HG03520 (cell line): ENCODE data around the gene ELANE.

Experiments used
- ATAC-seq: cut with Tn5 transposase; IDR thresholded peaks from one replicate; pipeline ENCODE4 v1.9.1; 2021; ENCODE audit warnings: mild to moderate bottlenecking, moderate library complexity; ENCODE audit not compliant: unreplicated experiment

ELANE gene

DNA sequence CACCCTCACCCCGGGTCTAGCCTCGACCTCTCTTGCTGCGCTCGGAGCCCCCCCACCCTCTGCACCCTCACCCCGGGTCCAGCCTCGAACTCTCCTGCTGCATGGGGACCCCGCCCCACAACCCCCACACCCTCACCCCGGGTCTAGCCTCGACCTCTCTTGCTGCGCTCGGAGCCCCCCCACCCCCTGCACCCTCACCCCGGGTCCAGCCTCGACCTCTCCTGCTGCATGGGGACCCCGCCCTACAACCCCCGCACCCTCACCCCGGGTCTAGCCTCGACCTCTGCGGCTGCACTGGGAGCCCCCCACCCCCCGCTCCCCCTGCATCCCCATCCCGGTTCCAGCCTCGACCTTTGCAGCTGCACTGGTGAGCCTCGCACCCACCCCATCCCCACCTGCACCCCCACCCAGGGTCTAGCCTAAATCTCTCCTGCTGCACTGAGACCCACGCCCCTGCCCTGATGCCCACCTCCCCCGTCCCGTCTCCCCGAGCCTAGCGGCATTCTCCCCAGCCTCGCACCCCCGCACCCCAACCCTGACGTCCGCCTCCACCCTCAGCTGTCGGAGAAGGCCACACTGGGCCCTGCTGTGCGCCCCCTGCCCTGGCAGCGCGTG lies 9.1 kb downstream of the ELANE start:
- no peak for ATAC-seq

GRCh38 chr19:861756-862580 lies 9.9 kb downstream of the ELANE start:
- no peak for ATAC-seq

DNA sequence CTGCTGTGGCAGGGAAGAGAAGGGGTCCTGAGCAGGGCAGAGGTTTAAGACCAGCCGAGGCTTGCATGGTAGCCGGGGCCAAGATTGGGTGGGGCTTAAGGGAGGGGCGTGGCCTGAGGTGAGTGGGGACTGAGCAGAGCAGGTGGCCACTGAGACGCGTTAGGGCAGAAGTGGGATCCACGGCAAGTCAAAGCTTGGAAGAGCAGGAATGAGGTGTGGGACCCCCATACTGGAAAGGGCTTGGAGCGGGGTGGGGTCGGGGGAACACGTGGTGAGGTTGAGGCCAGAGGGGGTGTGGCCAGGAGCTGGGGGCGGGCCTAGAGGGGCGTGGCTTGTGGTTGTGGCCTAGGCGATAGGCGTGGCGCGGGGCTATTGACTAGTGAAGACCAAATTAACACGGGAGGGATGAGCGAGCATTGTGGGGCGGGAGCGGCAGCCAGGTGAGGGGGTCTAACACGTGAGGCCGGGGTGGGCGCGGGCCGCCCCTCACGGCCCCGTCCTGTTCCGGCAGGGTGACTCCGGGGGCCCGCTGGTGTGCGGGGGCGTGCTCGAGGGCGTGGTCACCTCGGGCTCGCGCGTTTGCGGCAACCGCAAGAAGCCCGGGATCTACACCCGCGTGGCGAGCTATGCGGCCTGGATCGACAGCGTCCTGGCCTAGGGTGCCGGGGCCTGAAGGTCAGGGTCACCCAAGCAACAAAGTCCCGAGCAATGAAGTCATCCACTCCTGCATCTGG lies 10.6 kb downstream of the ELANE start:
- no peak for ATAC-seq

- ATAC-seq = no peak
These were observed 11.2 kb downstream of the ELANE start for GRCh38 chr19:863315-863620.

- ATAC-seq = no peak
These were observed 14.7 kb downstream of the ELANE start for GRCh38 chr19:866769-867300.

- no peak for ATAC-seq
These were observed 15.2 kb downstream of the ELANE start for GRCh38 chr19:867301-867793.

DNA sequence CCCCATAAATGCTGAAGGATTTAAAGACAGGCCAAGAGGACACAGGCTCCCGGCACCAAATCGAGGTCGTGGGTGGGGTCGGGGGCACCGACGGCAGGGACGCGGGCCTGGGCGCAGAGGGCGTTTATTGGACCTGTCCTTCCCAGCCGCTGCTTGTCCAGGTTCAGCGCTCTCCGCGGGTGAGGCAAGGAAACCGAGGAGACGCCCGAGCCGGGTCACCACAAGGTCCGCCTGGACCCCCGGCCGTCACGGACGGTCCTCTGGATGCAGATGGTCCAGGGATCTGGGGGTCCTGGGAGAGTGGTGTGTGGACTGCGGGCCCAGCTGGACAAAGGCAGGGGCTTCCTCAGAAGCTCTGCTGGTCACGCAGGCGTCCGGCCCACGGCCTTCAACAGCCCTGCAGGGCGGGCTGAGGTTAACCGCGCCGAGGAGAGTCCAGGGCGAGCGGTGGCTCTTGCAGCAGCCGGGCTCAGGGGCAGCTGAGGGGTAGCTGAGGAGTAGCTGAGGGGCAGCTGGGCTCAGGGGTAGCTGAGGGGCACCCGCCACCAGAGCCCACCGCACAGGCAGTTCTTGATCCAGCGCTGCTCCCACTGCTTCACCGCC lies 15.9 kb downstream of the ELANE start:
- ATAC-seq = no peak

DNA sequence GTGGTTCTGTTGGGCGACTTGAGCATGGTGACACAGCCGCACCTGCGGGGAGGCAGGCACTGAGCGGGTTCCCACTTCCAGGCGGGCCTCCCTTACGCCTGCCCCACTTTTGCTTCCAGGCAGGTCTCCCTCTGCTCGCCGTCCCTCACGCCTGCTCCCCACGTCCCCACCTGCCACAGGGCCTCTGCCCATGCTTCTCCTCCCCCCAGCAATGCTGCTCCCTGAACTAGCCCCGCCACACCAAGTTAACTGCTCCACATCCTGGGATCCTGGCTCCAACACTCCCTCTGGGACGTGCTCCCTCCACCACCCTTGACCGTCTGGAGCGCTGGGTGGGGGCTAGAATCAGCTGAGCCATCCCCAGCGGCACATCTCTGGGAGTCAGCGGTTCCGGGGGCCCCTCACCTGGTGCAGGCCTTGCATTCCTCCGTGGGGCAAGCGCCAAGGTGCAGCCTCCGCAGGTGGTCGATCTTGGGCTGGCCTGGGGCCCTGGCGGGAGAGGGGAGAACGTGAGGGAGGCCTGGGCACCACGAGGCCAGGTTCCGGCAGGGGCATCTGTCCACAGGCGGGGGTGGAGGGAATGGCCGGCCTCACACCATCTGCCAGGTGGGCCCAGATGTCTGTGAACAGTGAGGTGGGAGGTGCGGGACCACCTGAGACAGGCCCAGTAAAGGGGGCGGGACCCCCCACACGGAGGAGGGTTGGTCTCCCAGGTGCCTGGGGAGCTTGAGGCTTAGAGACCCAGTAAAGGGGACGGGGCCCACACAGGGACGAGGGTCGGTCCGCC lies 16.5 kb downstream of the ELANE start:
- no peak for ATAC-seq

- no peak for ATAC-seq
These were observed 17.4 kb downstream of the ELANE start for GRCh38 chr19:869245-870177.

DNA sequence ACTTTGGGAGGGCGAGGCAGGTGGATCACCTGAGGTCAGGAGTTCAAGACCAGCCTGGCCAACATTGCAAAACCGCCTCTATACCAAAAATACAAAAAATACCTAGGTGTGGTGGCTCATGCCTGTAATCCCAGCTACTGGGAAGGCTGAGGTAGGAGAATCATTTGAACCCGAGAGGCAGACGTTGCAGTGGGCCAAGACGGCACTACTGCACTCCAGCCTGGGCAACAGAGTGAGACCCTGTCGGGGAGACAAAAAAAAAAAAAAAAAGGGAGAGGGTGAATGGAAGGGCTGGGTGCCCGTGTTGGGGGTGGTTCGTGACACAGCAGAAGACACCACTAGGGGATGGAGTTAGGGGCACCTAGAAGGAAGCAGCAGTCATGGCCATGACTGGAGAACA lies 18.2 kb downstream of the ELANE start:
- ATAC-seq = no peak

- no peak for ATAC-seq
These were observed 18.9 kb downstream of the ELANE start for GRCh38 chr19:870963-871401.

- ATAC-seq = no peak
These were observed 19.6 kb downstream of the ELANE start for GRCh38 chr19:871446-872265.

- no peak for ATAC-seq
These were observed 20.3 kb downstream of the ELANE start for GRCh38 chr19:872266-872951.

- no peak for ATAC-seq
These were observed 21.0 kb downstream of the ELANE start for GRCh38 chr19:873084-873483.

DNA sequence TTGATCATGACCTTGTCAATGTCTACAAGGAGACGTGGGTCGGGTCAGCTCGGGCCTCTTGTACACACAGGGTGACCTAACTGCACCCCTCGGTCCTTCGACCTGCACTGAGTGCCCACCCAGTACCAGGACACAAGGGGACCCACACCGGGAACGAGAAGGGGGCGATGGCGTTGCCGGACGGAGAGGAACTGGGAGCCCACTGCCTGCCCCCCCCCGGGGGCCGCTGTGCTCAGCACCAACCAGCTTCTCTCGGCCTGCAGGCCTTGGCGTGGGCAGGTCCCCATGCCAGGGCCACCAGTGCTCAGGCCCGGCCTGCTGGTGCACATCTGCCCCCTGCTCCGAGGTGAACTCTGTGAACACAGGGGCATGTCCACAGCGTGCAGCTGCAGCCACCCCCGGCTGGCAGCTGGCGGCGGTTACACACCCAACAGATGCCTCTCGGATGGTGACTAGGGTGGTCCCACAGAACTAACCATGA lies 21.5 kb downstream of the ELANE start:
- no peak for ATAC-seq

GRCh38 chr19:875265-875879 lies 23.3 kb downstream of the ELANE start:
- ATAC-seq = no peak

GRCh38 chr19:876089-876488 lies 24.0 kb downstream of the ELANE start:
- no peak for ATAC-seq
